ENCODE results near the gene PRKCD. TPM values are rescaled to one million over a fixed set of nuclear protein-coding genes. Genes with fewer than 3 reads are reported as not detected.

The PRKCD gene
- total and polyA plus RNA-seq, 9 of the 15 experiments (the other 6 are each of a cell fraction or from before 2014, with no cell fraction given) = 2.5 to 19.5 (median 6.1) TPM

DNA sequence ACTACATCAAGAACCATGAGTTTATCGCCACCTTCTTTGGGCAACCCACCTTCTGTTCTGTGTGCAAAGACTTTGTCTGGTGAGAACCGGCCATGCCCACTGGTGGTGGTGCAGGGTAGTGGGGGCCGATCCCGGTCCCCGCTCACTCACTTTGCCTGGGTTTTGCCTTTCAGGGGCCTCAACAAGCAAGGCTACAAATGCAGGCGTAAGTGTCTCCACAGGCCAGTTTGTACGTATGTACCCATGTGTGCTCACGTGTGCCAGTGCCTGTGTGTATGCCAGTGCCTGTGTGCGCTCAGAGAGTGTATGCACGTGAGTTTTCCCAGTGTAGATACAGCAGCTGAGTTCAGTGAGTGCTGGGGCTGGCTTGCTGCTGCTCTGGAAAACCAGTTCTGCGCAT is 20.5 kb downstream of the PRKCD start:
- no TSS peak for BruUV-seq (replicated peaks)
- no peaks in the 10 kb centered on the region for H3K79me2 ChIP-seq (ENCODE audit: control insufficient read depth, insufficient read depth, low read length)
- no peak overlapping the region for H3K4me3 ChIP-seq
- intact Hi-C loops (cut with micrococcal nuclease) (no loop called here), in situ Hi-C loops (cut with MboI) (no loop called here)
- ChIA-PET POLR2A (no interaction called here), CTCF (ENCODE audit: low intra/inter-chr PET ratio) (no interaction called here)
- H2AFZ ChIP-seq (ENCODE audit: low read depth, low read length) = no peak overlapping the region
- no peak overlapping the region for H3K4me2 ChIP-seq (ENCODE audit: insufficient read depth, low read length)
- no peak overlapping the region for H3K27ac ChIP-seq (ENCODE audit: extremely low read depth, low read depth, low read length)
- H4K20me1 ChIP-seq (replicated peaks; ENCODE audit: control insufficient read depth, insufficient read depth, low read length) = no peaks in the 10 kb centered on the region; the same call in 1 of the 2 replicates
- no peak overlapping the region for H3K9ac ChIP-seq (ENCODE audit: insufficient read depth in 1 of 2, low read depth in 2 of 2, low read length in 2 of 2)
- no peaks in the 10 kb centered on the region for H3K9me1 ChIP-seq (ENCODE audit: control insufficient read depth, insufficient read depth, low read length)
- no peaks in the 10 kb centered on the region for H3K27me3 ChIP-seq (ENCODE audit: control insufficient read depth in 2 of 2, insufficient read depth in 2 of 2, low read length in 2 of 2)
- DNase-seq (ENCODE audit: extremely low read depth in 1 of 4, low spot score in 3 of 4) (no peak), ATAC-seq (no peak), FAIRE-seq (no peak)
- H3K9me3 ChIP-seq (replicated peaks; ENCODE audit: control insufficient read depth, insufficient read depth, low read depth, low read length) = no peaks in the 10 kb centered on the region
- H3K4me1 ChIP-seq (replicated peaks in 1 of 2; ENCODE audit: control insufficient read depth in 2 of 2, insufficient read depth in 2 of 2, low read length in 2 of 2) = no peaks in the 10 kb centered on the region; a peak in 1 of 5 replicates
- 91% methylated on average over 8 of the region's 11 CpGs for WGBS (ENCODE audit: insufficient coverage, low coverage, missing lambda C conversion rate)
- TF ChIP-seq ADNP (tag; IDR thresholded peaks at IDR 0.05) (no peak), CHCHD3 (CRISPR knock-in tag; IDR thresholded peaks at IDR 0.05) (no peak), ZEB2 (IDR thresholded peaks at IDR 0.05) (no peak), TBL1XR1 (IDR thresholded peaks at IDR 0.05; ENCODE audit: low read length in 2 of 2) (no peak), BMI1 (IDR thresholded peaks at IDR 0.05; ENCODE audit: low read length) (no peak), GTF2F1 (IDR thresholded peaks at IDR 0.05; ENCODE audit: low read depth, low read length) (no peak), ELF4 (CRISPR knock-in tag; IDR thresholded peaks at IDR 0.05) (no peak)
- TF ChIP-seq, protein P1, sequence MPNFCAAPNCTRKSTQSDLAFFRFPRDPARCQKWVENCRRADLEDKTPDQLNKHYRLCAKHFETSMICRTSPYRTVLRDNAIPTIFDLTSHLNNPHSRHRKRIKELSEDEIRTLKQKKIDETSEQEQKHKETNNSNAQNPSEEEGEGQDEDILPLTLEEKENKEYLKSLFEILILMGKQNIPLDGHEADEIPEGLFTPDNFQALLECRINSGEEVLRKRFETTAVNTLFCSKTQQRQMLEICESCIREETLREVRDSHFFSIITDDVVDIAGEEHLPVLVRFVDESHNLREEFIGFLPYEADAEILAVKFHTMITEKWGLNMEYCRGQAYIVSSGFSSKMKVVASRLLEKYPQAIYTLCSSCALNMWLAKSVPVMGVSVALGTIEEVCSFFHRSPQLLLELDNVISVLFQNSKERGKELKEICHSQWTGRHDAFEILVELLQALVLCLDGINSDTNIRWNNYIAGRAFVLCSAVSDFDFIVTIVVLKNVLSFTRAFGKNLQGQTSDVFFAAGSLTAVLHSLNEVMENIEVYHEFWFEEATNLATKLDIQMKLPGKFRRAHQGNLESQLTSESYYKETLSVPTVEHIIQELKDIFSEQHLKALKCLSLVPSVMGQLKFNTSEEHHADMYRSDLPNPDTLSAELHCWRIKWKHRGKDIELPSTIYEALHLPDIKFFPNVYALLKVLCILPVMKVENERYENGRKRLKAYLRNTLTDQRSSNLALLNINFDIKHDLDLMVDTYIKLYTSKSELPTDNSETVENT (CRISPR knock-in tag; IDR thresholded peaks at IDR 0.05) = no peak
- TF ChIP-seq, protein P2, sequence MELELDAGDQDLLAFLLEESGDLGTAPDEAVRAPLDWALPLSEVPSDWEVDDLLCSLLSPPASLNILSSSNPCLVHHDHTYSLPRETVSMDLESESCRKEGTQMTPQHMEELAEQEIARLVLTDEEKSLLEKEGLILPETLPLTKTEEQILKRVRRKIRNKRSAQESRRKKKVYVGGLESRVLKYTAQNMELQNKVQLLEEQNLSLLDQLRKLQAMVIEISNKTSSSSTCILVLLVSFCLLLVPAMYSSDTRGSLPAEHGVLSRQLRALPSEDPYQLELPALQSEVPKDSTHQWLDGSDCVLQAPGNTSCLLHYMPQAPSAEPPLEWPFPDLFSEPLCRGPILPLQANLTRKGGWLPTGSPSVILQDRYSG (tag; conservative IDR thresholded peaks at IDR 0.05; ENCODE audit: low read depth) = no peak
- peaks cover 13% of the 10 kb centered on the region; the same call in 1 of the 3 replicates for H3K36me3 ChIP-seq (ENCODE audit: control insufficient read depth, insufficient read depth, low read length)
